Small intestine (tissue), 7 donors: ENCODE data around the gene GLIPR1. TPM values are rescaled to one million over a fixed set of nuclear protein-coding genes. Genes with fewer than 3 reads are reported as not detected.

Experiments used
- DNase-seq, 2 donors: peaks; one replicate each; pipeline versions ENCODE4 v3.0.0 to v3.0.0-alpha.2; 2013
- FAIRE-seq: peaks from 2 replicates; lab custom pipeline; 2012; peaks lifted over from hg19 to GRCh38; lab: Jason Lieb, UNC
- H3K27ac ChIP-seq, 3 donors: one replicate each; pipeline ENCODE4 v1.5.1; 2013; ENCODE audit warnings: low read length in 2 of 3, mild to moderate bottlenecking in 2 of 3, control low read depth in 1 of 3, inconsistent platforms in 1 of 3, low read depth in 1 of 3, moderate library complexity in 1 of 3
- H3K27me3 ChIP-seq, 3 donors: one replicate each; pipeline ENCODE4 v1.6.1; 2013; ENCODE audit warnings: low read length in 3 of 3, inconsistent platforms in 1 of 3; ENCODE audit not compliant: control insufficient read depth in 3 of 3, insufficient read depth in 3 of 3
- H3K36me3 ChIP-seq, 3 donors: one replicate each; pipeline ENCODE4 v1.6.1; 2013; ENCODE audit warnings: low read length in 3 of 3, inconsistent platforms in 1 of 3, low read depth in 1 of 3, mild to moderate bottlenecking in 1 of 3, moderate library complexity in 1 of 3; ENCODE audit not compliant: control insufficient read depth in 3 of 3, insufficient read depth in 2 of 3
- H3K4me1 ChIP-seq, 3 donors: one replicate each; pipeline ENCODE4 v1.6.1; 2013; ENCODE audit warnings: low read length in 2 of 3, inconsistent platforms in 1 of 3, low read depth in 1 of 3, mild to moderate bottlenecking in 1 of 3, moderate library complexity in 1 of 3; ENCODE audit not compliant: control insufficient read depth in 3 of 3, insufficient read depth in 2 of 3
- H3K4me3 ChIP-seq, 3 donors: one replicate each; pipeline ENCODE4 v1.5.1; 2013; ENCODE audit warnings: low read length in 3 of 3, control low read depth in 1 of 3, inconsistent platforms in 1 of 3, low read depth in 1 of 3, mild to moderate bottlenecking in 1 of 3, moderate library complexity in 1 of 3
- H3K9me3 ChIP-seq, 2 donors: one replicate each; pipeline ENCODE4 v1.6.1; 2013; ENCODE audit warnings: low read depth in 1 of 2, low read length in 1 of 2; ENCODE audit not compliant: control insufficient read depth in 2 of 2, insufficient read depth in 1 of 2
- WGBS, 3 donors: extraction: QIAGEN DNeasy Blood & Tissue Kit; methylation state at CpG; one replicate each; pipeline ENCODE4 v1.1.7; 2013; 5-methylcytosine and 5-hydroxymethylcytosine counted together
- polyA plus RNA-seq, 4 donors: library from polyadenylated mRNA; stranded (reverse) in 3 of 4; unstranded in 1 of 4; fragments of 200-250 nt in 3 of 4; fragments of 120-200 nt in 1 of 4; gene quantifications; one replicate each; pipeline versions ENCODE4 v1.2.1 to v1.2.3, GENCODE V29; 2013
- donor health status: healthy with polysubstance abuse.
- donor health status: control.
- donor health status: control.
- donor health status: Bipolar disorder and iron deficiency.
- donor health status: healthy.

Gene GLIPR1
- polyA plus RNA-seq, 4 donors = 2.5 to 8.1 (median 3.0) TPM

- FAIRE-seq = no peak
Observed at GRCh38 chr12:75488553-75488952, 8.0 kb downstream of the GLIPR1 start.

DNA sequence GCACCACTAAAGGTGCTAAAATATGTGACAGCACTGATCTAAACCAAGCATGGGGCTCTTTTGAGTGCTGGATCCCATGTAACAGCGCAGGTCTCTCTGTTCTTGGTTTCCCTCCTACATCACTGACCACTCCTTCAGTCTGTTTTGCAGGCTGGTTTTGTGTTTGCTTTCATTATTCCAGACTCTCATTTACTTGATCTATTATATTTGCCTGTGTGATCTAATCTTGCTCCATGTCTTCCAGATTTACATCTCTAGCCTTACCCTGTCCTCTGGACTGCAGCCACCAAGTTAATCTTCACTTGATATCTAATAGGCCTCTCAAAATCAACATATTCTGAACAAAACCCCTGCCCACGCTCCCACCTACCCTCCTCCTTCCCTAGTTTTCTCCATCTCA is 8.6 kb downstream of the GLIPR1 start:
- H3K4me3 ChIP-seq = no peak overlapping the region
- H3K36me3 ChIP-seq = peaks cover 0 to 2% (median 0%) of the 10 kb centered on the region in 3 donors
- no peaks in the 10 kb centered on the region for H3K27me3 ChIP-seq
- WGBS, 3 donors = 85 to 95% (median 92%) methylated on average over 2 of the region's 2 CpGs
- H3K27ac ChIP-seq = no peak overlapping the region
- no peak for DNase-seq
- no peaks in the 10 kb centered on the region for H3K9me3 ChIP-seq
- no peak for FAIRE-seq
- H3K4me1 ChIP-seq = no peaks in the 10 kb centered on the region

More at GRCh38 chr12:75488553-75488952, 8.0 kb downstream of the GLIPR1 start:
- Histone ChIP-seq H3K4me3 (no peak overlapping the region), H3K36me3 (peaks cover 0 to 1% (median 0%) of the 10 kb centered on the region in 3 donors), H3K27ac (no peak overlapping the region), H3K27me3 (no peaks in the 10 kb centered on the region), H3K4me1 (no peaks in the 10 kb centered on the region), H3K9me3 (no peaks in the 10 kb centered on the region)
- DNase-seq = no peak

GRCh38 chr12:75489613-75490210 is 9.2 kb downstream of the GLIPR1 start:
- peaks cover 0 to 2% (median 0%) of the 10 kb centered on the region in 3 donors for H3K36me3 ChIP-seq
- no peaks in the 10 kb centered on the region for H3K9me3 ChIP-seq
- no peak overlapping the region for H3K4me3 ChIP-seq
- 63 to 78% (median 71%) methylated on average over 7 of the region's 7 CpGs for WGBS, 3 donors
- no peaks in the 10 kb centered on the region for H3K4me1 ChIP-seq
- no peaks in the 10 kb centered on the region for H3K27me3 ChIP-seq
- DNase-seq (no peak), FAIRE-seq (no peak)
- no peak overlapping the region for H3K27ac ChIP-seq

DNA sequence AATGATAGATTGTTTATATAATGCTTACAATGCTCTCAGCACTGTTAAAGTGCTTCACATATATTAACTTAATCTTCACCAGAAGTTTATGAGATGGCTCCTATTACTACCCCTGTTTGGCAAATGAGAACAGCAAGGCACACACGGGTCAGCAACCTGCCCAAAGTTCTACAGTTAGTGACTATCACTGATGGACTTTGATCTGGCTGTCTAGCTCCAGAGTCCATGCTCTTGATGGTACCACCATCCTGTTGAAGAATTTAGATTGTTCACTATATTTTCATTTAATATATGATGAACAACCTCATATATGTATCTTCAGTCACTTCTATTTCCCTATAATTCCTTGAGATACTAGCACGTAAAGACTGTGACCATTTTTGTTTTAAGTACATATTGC is 10.6 kb downstream of the GLIPR1 start:
- H3K4me3 ChIP-seq = no peak overlapping the region
- FAIRE-seq (no peak), DNase-seq (peak in 1 of 2 donors; percentile 29)
- WGBS, 3 donors = 58 to 79% (median 63%) methylated on average over 2 of the region's 2 CpGs
- H3K27me3 ChIP-seq = no peaks in the 10 kb centered on the region
- peaks cover 0 to 6% (median 3%) of the 10 kb centered on the region in 3 donors for H3K36me3 ChIP-seq
- H3K4me1 ChIP-seq = no peaks in the 10 kb centered on the region
- H3K9me3 ChIP-seq = no peaks in the 10 kb centered on the region
- H3K27ac ChIP-seq = no peak overlapping the region

DNA sequence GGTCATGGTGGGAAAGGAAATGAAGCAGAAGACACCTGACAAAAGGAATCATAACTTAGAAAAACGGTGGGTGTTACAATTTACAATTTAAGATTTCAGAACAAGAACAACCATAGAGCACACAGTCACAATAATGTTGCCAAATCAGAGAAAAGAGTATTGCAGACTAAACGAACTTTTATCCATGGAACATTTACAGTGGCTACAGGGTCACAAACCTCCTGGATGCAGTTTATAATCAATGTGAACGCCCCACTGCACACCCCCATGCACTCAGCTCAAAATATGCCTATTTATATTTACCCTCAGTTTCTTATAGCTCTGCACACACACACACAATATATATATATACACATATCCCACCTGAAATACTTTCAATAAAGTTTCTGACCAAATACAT is 22.9 kb downstream of the GLIPR1 start:
- Histone ChIP-seq H3K27ac (no peak overlapping the region), H3K36me3 (peaks cover 0 to 2% (median 0%) of the 10 kb centered on the region in 3 donors), H3K27me3 (no peaks in the 10 kb centered on the region), H3K9me3 (no peaks in the 10 kb centered on the region), H3K4me3 (no peak overlapping the region), H3K4me1 (no peaks in the 10 kb centered on the region)
- FAIRE-seq (no peak), DNase-seq (no peak)
- WGBS, 3 donors = 68 to 85% (median 82%) methylated on average over 3 of the region's 3 CpGs

DNA sequence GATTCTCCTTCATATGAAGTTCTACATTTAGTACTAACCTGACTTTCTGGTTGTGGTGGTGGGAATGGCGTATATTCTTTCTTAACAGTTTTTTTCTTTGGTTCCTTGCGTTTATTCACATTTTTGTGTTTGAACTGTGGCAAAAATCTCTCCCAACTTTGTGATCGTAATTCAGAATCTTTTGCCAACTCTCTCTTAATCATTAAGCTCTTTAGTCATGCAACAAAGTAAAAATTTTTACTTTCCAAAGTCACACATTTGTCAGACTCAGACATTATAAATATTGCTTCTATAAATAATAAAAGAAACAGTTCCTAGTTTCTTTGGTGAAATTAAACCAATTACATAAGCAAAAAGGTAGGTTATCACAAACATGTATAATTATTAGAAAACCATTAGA is 23.3 kb downstream of the GLIPR1 start:
- 86 to 88% (median 86%) methylated on average over 3 of the region's 3 CpGs for WGBS, 3 donors
- FAIRE-seq = no peak

GRCh38 chr12:75505706-75506312 is 25.3 kb downstream of the GLIPR1 start:
- Histone ChIP-seq H3K9me3 (no peaks in the 10 kb centered on the region), H3K4me3 (no peak overlapping the region), H3K27me3 (no peaks in the 10 kb centered on the region), H3K36me3 (peaks cover 0 to 2% (median 0%) of the 10 kb centered on the region in 3 donors), H3K4me1 (peaks cover 0 to 2% (median 0%) of the 10 kb centered on the region in 3 donors), H3K27ac (no peak overlapping the region)
- FAIRE-seq = peak; percentile 26
- DNase-seq = peak in 1 of 2 donors; percentile 20
- WGBS, 3 donors = 70 to 72% (median 70%) methylated on average over 2 of the region's 2 CpGs

More for the DNA sequence above, 23.3 kb downstream of the GLIPR1 start:
- Histone ChIP-seq H3K4me3 (no peak overlapping the region), H3K27ac (no peak overlapping the region), H3K4me1 (no peaks in the 10 kb centered on the region), H3K36me3 (peaks cover 0 to 2% (median 0%) of the 10 kb centered on the region in 3 donors), H3K9me3 (no peaks in the 10 kb centered on the region), H3K27me3 (no peaks in the 10 kb centered on the region)
- no peak for DNase-seq

GRCh38 chr12:75507086-75507485 is 26.5 kb downstream of the GLIPR1 start:
- H3K4me1 ChIP-seq = peaks cover 0 to 2% (median 0%) of the 10 kb centered on the region in 3 donors
- no peak overlapping the region for H3K27ac ChIP-seq
- no peaks in the 10 kb centered on the region for H3K36me3 ChIP-seq
- no peaks in the 10 kb centered on the region for H3K9me3 ChIP-seq
- H3K27me3 ChIP-seq = no peaks in the 10 kb centered on the region
- FAIRE-seq (no peak), DNase-seq (no peak)
- H3K4me3 ChIP-seq = no peak overlapping the region
- whole genome bisulfite sequencing, 3 donors = 64 to 84% (median 73%) methylated on average over 2 of the region's 2 CpGs
